Activated naive CD4-positive, alpha-beta T cell treated with anti-CD3 and anti-CD28 coated beads, Interleukin-2, amount 10 ng/mL, durations not matched to agents 5 hours and 36 hours (primary cell): ENCODE data around the gene SLCO1B3. TPM values are rescaled to one million over a fixed set of nuclear protein-coding genes. Genes with fewer than 3 reads are reported as not detected.

ENCODE experiments used
- total RNA-seq, 2 experiments: library from RNA; stranded (reverse); gene quantifications; one replicate each; pipeline ENCODE4 v1.2.3, GENCODE V29; 2021

SLCO1B3 gene, protein sequence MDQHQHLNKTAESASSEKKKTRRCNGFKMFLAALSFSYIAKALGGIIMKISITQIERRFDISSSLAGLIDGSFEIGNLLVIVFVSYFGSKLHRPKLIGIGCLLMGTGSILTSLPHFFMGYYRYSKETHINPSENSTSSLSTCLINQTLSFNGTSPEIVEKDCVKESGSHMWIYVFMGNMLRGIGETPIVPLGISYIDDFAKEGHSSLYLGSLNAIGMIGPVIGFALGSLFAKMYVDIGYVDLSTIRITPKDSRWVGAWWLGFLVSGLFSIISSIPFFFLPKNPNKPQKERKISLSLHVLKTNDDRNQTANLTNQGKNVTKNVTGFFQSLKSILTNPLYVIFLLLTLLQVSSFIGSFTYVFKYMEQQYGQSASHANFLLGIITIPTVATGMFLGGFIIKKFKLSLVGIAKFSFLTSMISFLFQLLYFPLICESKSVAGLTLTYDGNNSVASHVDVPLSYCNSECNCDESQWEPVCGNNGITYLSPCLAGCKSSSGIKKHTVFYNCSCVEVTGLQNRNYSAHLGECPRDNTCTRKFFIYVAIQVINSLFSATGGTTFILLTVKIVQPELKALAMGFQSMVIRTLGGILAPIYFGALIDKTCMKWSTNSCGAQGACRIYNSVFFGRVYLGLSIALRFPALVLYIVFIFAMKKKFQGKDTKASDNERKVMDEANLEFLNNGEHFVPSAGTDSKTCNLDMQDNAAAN
- not detected for total RNA-seq

DNA sequence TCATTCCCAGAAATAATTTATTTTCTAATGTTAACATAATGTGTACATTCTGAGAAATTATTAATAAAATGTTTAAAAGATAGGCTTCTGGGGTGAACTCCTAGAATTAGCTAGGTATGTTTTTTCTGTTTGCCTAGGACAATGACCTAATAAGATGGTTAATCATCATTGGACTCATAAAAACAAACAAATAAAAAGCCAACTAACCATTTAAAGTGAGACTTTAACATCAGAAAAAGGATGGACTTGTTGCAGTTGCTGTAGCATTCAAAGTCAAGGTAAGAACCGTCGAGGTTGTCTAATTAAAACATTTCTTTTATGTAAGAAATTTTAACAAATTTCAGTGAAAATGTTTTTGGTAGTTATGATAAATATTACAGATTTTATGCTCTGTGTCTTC lies at the start of gene SLCO1B3:
Gene SLCO1B3, plus strand, starts transcription at position 219 of the 400 bp plus-strand sequence. CDS start 5,034 bp downstream, outside the sequence.

Other genes with a start within 250 kb of the SLCO1B3 start
- not detected for gene SLCO1C1, start 115.4 kb upstream of the SLCO1B3 start, total RNA-seq